K562 (cell line): ENCODE results near the gene PIGM. TPM values are rescaled to one million over a fixed set of nuclear protein-coding genes. Genes with fewer than 3 reads are reported as not detected.

Source experiments
- ATAC-seq: fragments of 200-7000 bp; cut with Tn5 transposase; 3 replicates; pipeline ENCODE4 v1.9.1; 2020; ENCODE audit warnings: moderate library complexity
- BruUV-seq: library from RNA; stranded (reverse); fragments of 400-500 nt; replicated peaks from 2 replicates; lab custom pipeline; 2021; lab: Mats Ljungman, UMichigan
- CTCF ChIA-PET: fragments of 300-600 bp; formaldehyde crosslinking; extraction: SDS; loops from one replicate; lab custom pipeline; 2021; ENCODE audit warnings: low intra/inter-chr PET ratio; lab: Yijun Ruan, JAX
- POLR2A ChIA-PET: fragments of 300-600, 350-650 bp; sonication (Branson Sonifier 250); formaldehyde crosslinking; extraction: SDS; loops from one replicate; lab custom pipeline; 2021; ENCODE audit warnings: antibody characterized with exemption, inconsistent platforms; lab: Yijun Ruan, JAX
- DNase-seq, 4 experiments: peaks; one replicate each; pipeline versions ENCODE4 v3.0.0 to v3.0.0-alpha.2; 2011 to 2018; ENCODE audit warnings: low spot score in 3 of 4, mixed read lengths in 3 of 4; ENCODE audit errors: extremely low read depth in 1 of 4
- FAIRE-seq: peaks from 2 replicates; lab custom pipeline; 2011; peaks lifted over from hg19 to GRCh38; lab: Jason Lieb, UNC
- H2AFZ ChIP-seq: 2 replicates; pipeline ENCODE4 v1.6.0; 2011; ENCODE audit warnings: low read depth, low read length, control low read depth, inconsistent platforms
- H3K27ac ChIP-seq: fragments of 200-600 bp; 3 replicates; pipeline ENCODE4 v1.8.0; 2011; ENCODE audit warnings: low read depth, mild to moderate bottlenecking, control low read depth, inconsistent platforms, low read length, moderate library complexity, mixed read lengths; ENCODE audit errors: extremely low read depth
- H3K27me3 ChIP-seq, 2 experiments: fragments of 300-600 bp in 1 of 2; 2 replicates in 1 of 2; 3 replicates in 1 of 2; pipeline versions ENCODE4 v1.6.0 to v1.8.0; 2011; ENCODE audit warnings: inconsistent platforms in 2 of 2, low read length in 2 of 2, mild to moderate bottlenecking in 1 of 2, mixed read lengths in 1 of 2, moderate library complexity in 1 of 2; ENCODE audit not compliant: control insufficient read depth in 2 of 2, insufficient read depth in 2 of 2
- H3K36me3 ChIP-seq: fragments of 300-600 bp; 3 replicates; pipeline ENCODE4 v1.8.0; 2011; ENCODE audit warnings: mild to moderate bottlenecking, low read length, inconsistent platforms; ENCODE audit not compliant: control insufficient read depth, insufficient read depth
- H3K4me1 ChIP-seq, 2 experiments: fragments of 200-600 bp in 1 of 2; replicated peaks in 1 of 2; 2 replicates in 1 of 2; 3 replicates in 1 of 2; pipeline versions ENCODE4 v1.5.1 to v1.8.0; 2011; ENCODE audit warnings: inconsistent platforms in 2 of 2, low read length in 2 of 2, mild to moderate bottlenecking in 1 of 2, mixed read lengths in 1 of 2, moderate library complexity in 1 of 2; ENCODE audit not compliant: control insufficient read depth in 2 of 2, insufficient read depth in 2 of 2
- H3K4me2 ChIP-seq: 2 replicates; pipeline ENCODE4 v1.6.1; 2011; ENCODE audit warnings: low read length, control low read depth, inconsistent platforms, mixed read lengths; ENCODE audit not compliant: insufficient read depth
- H3K4me3 ChIP-seq: fragments of 200-600 bp; sonication (generic), shearing (Covaris generic); 2 replicates; pipeline ENCODE4 v1.5.1; 2016; ENCODE audit warnings: control low read depth, inconsistent platforms
- H3K79me2 ChIP-seq: fragments of 200-600 bp; 3 replicates; pipeline ENCODE4 v1.8.0; 2011; ENCODE audit warnings: low read length, inconsistent platforms; ENCODE audit not compliant: control insufficient read depth, insufficient read depth
- H3K9ac ChIP-seq, 2 experiments: 2 replicates each; pipeline versions ENCODE4 v1.6.0 to v1.6.1; 2011; ENCODE audit warnings: low read depth in 2 of 2, low read length in 2 of 2, control low read depth in 1 of 2, inconsistent platforms in 1 of 2, mild to moderate bottlenecking in 1 of 2, mixed read lengths in 1 of 2; ENCODE audit not compliant: insufficient read depth in 1 of 2
- H3K9me1 ChIP-seq: one replicate; pipeline ENCODE4 v1.6.0; 2011; ENCODE audit warnings: inconsistent platforms, mild to moderate bottlenecking, low read length, moderate library complexity; ENCODE audit not compliant: control insufficient read depth, insufficient read depth
- H3K9me3 ChIP-seq: replicated peaks from 2 replicates; pipeline ENCODE4 v1.5.1; 2011; ENCODE audit warnings: low read depth, low read length, inconsistent platforms; ENCODE audit not compliant: control insufficient read depth, insufficient read depth
- H4K20me1 ChIP-seq: replicated peaks from 2 replicates; pipeline ENCODE4 v1.6.1; 2011; ENCODE audit warnings: low read length, inconsistent platforms, mixed read lengths; ENCODE audit not compliant: control insufficient read depth, insufficient read depth
- C11orf30 ChIP-seq: fragments of 450-650 bp; IDR thresholded peaks from 2 replicates; pipeline ENCODE4 v1.6.1; 2016; ENCODE audit warnings: low read depth, mild to moderate bottlenecking
- LCOR ChIP-seq: sonication (generic); formaldehyde crosslinking; IDR thresholded peaks from 2 replicates; pipeline ENCODE4 v1.8.0; 2022; ENCODE audit warnings: mild to moderate bottlenecking, missing genetic modification reagents
- MAFF ChIP-seq: IDR thresholded peaks from 2 replicates; pipeline ENCODE4 v1.6.1; 2012; ENCODE audit warnings: low read length, improper control_type of control experiment
- MAFG ChIP-seq: fragments of 450-650 bp; conservative IDR thresholded peaks from 2 replicates; pipeline ENCODE4 v1.6.1; 2016; ENCODE audit warnings: missing genetic modification characterization, missing compliant biosample characterization
- MAFK ChIP-seq: IDR thresholded peaks from 2 replicates; pipeline ENCODE4 v1.6.1; 2011; ENCODE audit warnings: low read length, improper control_type of control experiment
- RBM25 ChIP-seq: fragments of 200-400 bp; formaldehyde crosslinking; IDR thresholded peaks from 2 replicates; pipeline ENCODE4 v1.6.1; 2018; ENCODE audit warnings: low read length, low read depth, moderate library complexity; ENCODE audit not compliant: severe bottlenecking
- SPI1 ChIP-seq: IDR thresholded peaks from 2 replicates; pipeline ENCODE4 v1.6.1; 2011; ENCODE audit warnings: low read depth, low read length, control low read depth, borderline replicate concordance
- ZNF316 ChIP-seq: fragments of 450-650 bp; IDR thresholded peaks from 2 replicates; pipeline ENCODE4 v1.6.1; 2016
- WGBS: fragments of 100-300 bp; shearing (Covaris generic); methylation state at CpG from one replicate; pipeline ENCODE4 v1.1.6; 2016; ENCODE audit warnings: low coverage, mixed read lengths; ENCODE audit not compliant: insufficient coverage; ENCODE audit errors: missing lambda C conversion rate; 5-methylcytosine and 5-hydroxymethylcytosine counted together
- in situ Hi-C: fragments of 300-500 bp; cut with MboI; formaldehyde crosslinking; loops from 4 replicates; pipeline ENCODE4 v1.15.0; 2018; ENCODE audit warnings: inconsistent platforms, mixed read lengths
- intact Hi-C: fragments of 100-400 bp; cut with micrococcal nuclease; formaldehyde crosslinking; loops from 2 replicates; pipeline ENCODE4 v1.14.2; 2022
- polyA plus RNA-seq, 8 experiments: library from polyadenylated mRNA; depleted of rRNA in 4 of 8; stranded (reverse) in 5 of 8; unstranded in 3 of 8; fragments of >200 nt; fragmentation: Nextera tagmentation in 2 of 8; fragmentation: Illumina TruSeq in 1 of 8; extraction: Ambion mirVana in 2 of 8; extraction: Trizol in 1 of 8; gene quantifications; 2 replicates each; pipeline versions ENCODE4 v1.2.1 to v1.2.3, GENCODE V29; 2011 to 2014; ENCODE audit warnings: inconsistent platforms in 1 of 8, missing spikeins in 1 of 8
- total RNA-seq, 7 experiments: library from RNA; depleted of rRNA in 6 of 7; stranded (reverse); fragments of >200 nt in 6 of 7; fragmentation: Illumina TruSeq in 2 of 7; extraction: Trizol in 2 of 7; gene quantifications; 2 replicates each; pipeline versions ENCODE4 v1.2.1 to v1.2.3, GENCODE V29; 2011 to 2021; ENCODE audit warnings: low replicate concordance in 1 of 7
- TF ChIP-seq, protein P1 (sequence below): fragments of 450-650 bp; IDR thresholded peaks from 2 replicates; pipeline ENCODE4 v1.6.1; 2016; ENCODE audit warnings: borderline replicate concordance
- TF ChIP-seq, protein P2 (sequence below): fragments of 250-450 bp; sonication (Bioruptor Pico); IDR thresholded peaks from 2 replicates; pipeline ENCODE4 v1.4.0; 2020

Gene PIGM
- total and polyA plus RNA-seq, 9 of the 15 experiments (the other 6 are each of a cell fraction or from before 2014, with no cell fraction given): 2.6 to 6.7 (median 4.3) TPM

DNA sequence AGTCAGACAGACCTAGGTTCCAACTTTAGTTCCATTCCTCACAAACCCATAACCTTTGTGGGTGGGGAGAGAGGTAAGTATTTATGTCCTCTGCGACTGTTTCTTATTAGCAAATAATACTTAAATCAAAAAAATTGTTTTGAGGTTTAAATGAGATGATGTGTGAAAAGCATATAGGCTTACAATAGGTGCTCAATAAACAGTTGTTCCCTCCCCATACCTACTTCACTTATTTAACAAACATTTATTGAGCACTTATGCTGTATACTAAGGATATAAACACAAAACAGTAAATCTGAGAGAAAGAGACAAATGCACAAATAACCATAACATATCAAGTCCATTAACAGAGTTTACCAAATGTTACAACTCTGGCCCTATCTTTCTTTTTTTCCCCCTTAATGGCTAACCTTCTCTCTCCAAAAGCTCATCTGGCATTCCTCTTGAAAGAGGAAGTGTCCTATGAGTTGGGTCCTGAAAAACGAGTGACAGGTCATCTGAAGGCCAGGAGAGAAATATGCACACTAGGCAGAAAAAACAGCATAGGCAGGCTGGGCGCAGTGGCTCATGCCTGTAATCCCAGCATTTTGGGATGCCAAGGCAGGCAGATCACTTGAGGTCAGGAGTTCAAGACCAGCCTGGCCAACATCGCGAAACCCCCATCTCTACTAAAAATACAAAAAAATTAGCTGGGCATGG is 10.3 kb downstream of the PIGM start:
- BruUV-seq: no TSS peak
- H3K27me3 ChIP-seq: peaks cover 2 to 7% of the 10 kb centered on the region in 2 experiments; a peak in 2 of 5 replicates
- no peak overlapping the region for H3K27ac ChIP-seq
- FAIRE-seq: no peak
- peaks cover 0 to 11% of the 10 kb centered on the region in 2 experiments; a peak in 2 of 5 replicates for H3K4me1 ChIP-seq
- in situ Hi-C loops: no loop called here
- H3K9me3 ChIP-seq: no peaks in the 10 kb centered on the region
- H3K9ac ChIP-seq: no peak overlapping the region
- TF ChIP-seq MAFF: peak; percentile 64
- TF ChIP-seq MAFG (tag): peak; percentile 80
- TF ChIP-seq RBM25: peak; percentile 17
- no peak for TF ChIP-seq LCOR
- peak; percentile 94 for TF ChIP-seq SPI1
- TF ChIP-seq MAFK: peak; percentile 69
- TF ChIP-seq, protein P1, sequence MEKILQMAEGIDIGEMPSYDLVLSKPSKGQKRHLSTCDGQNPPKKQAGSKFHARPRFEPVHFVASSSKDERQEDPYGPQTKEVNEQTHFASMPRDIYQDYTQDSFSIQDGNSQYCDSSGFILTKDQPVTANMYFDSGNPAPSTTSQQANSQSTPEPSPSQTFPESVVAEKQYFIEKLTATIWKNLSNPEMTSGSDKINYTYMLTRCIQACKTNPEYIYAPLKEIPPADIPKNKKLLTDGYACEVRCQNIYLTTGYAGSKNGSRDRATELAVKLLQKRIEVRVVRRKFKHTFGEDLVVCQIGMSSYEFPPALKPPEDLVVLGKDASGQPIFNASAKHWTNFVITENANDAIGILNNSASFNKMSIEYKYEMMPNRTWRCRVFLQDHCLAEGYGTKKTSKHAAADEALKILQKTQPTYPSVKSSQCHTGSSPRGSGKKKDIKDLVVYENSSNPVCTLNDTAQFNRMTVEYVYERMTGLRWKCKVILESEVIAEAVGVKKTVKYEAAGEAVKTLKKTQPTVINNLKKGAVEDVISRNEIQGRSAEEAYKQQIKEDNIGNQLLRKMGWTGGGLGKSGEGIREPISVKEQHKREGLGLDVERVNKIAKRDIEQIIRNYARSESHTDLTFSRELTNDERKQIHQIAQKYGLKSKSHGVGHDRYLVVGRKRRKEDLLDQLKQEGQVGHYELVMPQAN: no peak
- TF ChIP-seq ZNF316: peak; percentile 88
- TF ChIP-seq, protein P2, sequence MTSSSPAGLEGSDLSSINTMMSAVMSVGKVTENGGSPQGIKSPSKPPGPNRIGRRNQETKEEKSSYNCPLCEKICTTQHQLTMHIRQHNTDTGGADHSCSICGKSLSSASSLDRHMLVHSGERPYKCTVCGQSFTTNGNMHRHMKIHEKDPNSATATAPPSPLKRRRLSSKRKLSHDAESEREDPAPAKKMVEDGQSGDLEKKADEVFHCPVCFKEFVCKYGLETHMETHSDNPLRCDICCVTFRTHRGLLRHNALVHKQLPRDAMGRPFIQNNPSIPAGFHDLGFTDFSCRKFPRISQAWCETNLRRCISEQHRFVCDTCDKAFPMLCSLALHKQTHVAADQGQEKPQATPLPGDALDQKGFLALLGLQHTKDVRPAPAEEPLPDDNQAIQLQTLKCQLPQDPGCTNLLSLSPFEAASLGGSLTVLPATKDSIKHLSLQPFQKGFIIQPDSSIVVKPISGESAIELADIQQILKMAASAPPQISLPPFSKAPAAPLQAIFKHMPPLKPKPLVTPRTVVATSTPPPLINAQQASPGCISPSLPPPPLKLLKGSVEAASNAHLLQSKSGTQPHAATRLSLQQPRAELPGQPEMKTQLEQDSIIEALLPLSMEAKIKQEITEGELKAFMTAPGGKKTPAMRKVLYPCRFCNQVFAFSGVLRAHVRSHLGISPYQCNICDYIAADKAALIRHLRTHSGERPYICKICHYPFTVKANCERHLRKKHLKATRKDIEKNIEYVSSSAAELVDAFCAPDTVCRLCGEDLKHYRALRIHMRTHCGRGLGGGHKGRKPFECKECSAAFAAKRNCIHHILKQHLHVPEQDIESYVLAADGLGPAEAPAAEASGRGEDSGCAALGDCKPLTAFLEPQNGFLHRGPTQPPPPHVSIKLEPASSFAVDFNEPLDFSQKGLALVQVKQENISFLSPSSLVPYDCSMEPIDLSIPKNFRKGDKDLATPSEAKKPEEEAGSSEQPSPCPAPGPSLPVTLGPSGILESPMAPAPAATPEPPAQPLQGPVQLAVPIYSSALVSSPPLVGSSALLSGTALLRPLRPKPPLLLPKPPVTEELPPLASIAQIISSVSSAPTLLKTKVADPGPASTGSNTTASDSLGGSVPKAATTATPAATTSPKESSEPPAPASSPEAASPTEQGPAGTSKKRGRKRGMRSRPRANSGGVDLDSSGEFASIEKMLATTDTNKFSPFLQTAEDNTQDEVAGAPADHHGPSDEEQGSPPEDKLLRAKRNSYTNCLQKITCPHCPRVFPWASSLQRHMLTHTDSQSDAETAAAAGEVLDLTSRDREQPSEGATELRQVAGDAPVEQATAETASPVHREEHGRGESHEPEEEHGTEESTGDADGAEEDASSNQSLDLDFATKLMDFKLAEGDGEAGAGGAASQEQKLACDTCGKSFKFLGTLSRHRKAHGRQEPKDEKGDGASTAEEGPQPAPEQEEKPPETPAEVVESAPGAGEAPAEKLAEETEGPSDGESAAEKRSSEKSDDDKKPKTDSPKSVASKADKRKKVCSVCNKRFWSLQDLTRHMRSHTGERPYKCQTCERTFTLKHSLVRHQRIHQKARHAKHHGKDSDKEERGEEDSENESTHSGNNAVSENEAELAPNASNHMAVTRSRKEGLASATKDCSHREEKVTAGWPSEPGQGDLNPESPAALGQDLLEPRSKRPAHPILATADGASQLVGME (CRISPR knock-in tag): no peak
- peak; percentile 90 for TF ChIP-seq C11orf30
- TF ChIP-seq, all 486 proteins: peak for 7
- ATAC-seq (no peak), DNase-seq (no peak)
- ChIA-PET CTCF (no interaction called here), POLR2A (interaction anchor here (2.6 kb wide), 1 partner anchor 10 kb away, joined by 8 read pairs; the partner anchor contains the start of gene PIGM)
- Histone ChIP-seq H3K36me3 (no peaks in the 10 kb centered on the region), H2AFZ (no peak overlapping the region), H3K4me2 (no peak overlapping the region), H3K79me2 (no peaks in the 10 kb centered on the region), H3K9me1 (no peaks in the 10 kb centered on the region), H4K20me1 (peaks cover 3% of the 10 kb centered on the region; the same call in 1 of the 2 replicates), H3K4me3 (no peak overlapping the region)
- 44% methylated on average over 5 of the region's 5 CpGs for whole genome bisulfite sequencing
- intact Hi-C loops: no loop called here
